Choroid plexus epithelial cell (primary cell): ENCODE results near the gene UBR3.

Experiments used
- DNase-seq: peaks from one replicate; pipeline ENCODE4 v3.0.0-alpha.2; 2010; ENCODE audit warnings: low read depth
- H3K4me3 ChIP-seq: 2 replicates; pipeline ENCODE4 v1.5.1; 2011; ENCODE audit warnings: low read depth, mild to moderate bottlenecking, control low read depth, low read length, moderate library complexity
- TF ChIP-seq, protein P1 (sequence below): conservative IDR thresholded peaks from 2 replicates; pipeline ENCODE4 v1.5.1; 2011; ENCODE audit warnings: low read depth, mild to moderate bottlenecking, control low read depth, inconsistent platforms, low read length, moderate library complexity

UBR3 gene, protein sequence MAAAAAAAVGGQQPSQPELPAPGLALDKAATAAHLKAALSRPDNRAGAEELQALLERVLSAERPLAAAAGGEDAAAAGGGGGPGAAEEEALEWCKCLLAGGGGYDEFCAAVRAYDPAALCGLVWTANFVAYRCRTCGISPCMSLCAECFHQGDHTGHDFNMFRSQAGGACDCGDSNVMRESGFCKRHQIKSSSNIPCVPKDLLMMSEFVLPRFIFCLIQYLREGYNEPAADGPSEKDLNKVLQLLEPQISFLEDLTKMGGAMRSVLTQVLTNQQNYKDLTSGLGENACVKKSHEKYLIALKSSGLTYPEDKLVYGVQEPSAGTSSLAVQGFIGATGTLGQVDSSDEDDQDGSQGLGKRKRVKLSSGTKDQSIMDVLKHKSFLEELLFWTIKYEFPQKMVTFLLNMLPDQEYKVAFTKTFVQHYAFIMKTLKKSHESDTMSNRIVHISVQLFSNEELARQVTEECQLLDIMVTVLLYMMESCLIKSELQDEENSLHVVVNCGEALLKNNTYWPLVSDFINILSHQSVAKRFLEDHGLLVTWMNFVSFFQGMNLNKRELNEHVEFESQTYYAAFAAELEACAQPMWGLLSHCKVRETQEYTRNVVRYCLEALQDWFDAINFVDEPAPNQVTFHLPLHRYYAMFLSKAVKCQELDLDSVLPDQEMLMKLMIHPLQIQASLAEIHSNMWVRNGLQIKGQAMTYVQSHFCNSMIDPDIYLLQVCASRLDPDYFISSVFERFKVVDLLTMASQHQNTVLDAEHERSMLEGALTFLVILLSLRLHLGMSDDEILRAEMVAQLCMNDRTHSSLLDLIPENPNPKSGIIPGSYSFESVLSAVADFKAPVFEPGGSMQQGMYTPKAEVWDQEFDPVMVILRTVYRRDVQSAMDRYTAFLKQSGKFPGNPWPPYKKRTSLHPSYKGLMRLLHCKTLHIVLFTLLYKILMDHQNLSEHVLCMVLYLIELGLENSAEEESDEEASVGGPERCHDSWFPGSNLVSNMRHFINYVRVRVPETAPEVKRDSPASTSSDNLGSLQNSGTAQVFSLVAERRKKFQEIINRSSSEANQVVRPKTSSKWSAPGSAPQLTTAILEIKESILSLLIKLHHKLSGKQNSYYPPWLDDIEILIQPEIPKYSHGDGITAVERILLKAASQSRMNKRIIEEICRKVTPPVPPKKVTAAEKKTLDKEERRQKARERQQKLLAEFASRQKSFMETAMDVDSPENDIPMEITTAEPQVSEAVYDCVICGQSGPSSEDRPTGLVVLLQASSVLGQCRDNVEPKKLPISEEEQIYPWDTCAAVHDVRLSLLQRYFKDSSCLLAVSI (N-terminal part only)

DNA sequence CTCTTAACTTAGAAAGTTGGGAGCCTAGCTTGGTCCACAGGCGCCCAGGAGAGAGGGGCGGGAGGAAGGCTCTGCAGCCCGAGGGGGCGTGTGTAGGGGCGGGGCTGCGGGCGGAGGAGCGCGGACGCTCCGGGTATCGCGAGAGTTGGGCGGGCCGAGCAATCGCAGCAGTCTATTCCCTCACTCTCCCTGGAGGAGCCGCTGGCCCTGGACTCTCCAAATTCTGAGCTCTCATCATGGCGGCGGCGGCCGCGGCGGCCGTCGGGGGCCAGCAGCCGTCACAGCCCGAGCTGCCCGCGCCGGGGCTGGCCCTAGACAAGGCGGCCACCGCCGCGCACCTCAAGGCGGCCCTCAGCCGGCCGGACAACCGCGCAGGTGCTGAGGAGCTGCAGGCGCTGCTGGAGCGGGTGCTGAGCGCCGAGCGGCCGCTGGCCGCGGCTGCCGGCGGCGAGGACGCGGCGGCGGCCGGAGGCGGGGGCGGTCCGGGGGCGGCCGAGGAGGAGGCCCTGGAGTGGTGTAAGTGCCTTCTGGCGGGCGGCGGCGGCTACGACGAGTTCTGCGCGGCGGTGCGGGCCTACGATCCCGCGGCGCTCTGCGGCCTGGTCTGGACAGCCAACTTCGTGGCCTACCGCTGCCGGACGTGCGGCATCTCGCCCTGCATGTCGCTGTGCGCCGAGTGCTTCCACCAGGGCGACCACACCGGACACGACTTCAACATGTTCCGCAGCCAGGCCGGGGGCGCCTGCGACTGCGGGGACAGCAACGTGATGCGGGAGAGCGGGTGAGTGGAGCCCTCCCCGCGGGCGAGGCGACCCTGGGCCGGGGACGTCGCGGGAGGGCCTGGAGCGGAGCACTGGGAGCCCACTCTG is at the start of gene UBR3:
UBR3 (plus strand) TSS at position 183 of the 869 bp plus-strand sequence; CDS start at position 237, 54 bp downstream.
- TF ChIP-seq, protein P1, sequence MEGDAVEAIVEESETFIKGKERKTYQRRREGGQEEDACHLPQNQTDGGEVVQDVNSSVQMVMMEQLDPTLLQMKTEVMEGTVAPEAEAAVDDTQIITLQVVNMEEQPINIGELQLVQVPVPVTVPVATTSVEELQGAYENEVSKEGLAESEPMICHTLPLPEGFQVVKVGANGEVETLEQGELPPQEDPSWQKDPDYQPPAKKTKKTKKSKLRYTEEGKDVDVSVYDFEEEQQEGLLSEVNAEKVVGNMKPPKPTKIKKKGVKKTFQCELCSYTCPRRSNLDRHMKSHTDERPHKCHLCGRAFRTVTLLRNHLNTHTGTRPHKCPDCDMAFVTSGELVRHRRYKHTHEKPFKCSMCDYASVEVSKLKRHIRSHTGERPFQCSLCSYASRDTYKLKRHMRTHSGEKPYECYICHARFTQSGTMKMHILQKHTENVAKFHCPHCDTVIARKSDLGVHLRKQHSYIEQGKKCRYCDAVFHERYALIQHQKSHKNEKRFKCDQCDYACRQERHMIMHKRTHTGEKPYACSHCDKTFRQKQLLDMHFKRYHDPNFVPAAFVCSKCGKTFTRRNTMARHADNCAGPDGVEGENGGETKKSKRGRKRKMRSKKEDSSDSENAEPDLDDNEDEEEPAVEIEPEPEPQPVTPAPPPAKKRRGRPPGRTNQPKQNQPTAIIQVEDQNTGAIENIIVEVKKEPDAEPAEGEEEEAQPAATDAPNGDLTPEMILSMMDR = peak; percentile 26
- peak within 1 kb of the TSS; percentile 92 for H3K4me3 ChIP-seq
- DNase-seq = peak; percentile 95

DNA sequence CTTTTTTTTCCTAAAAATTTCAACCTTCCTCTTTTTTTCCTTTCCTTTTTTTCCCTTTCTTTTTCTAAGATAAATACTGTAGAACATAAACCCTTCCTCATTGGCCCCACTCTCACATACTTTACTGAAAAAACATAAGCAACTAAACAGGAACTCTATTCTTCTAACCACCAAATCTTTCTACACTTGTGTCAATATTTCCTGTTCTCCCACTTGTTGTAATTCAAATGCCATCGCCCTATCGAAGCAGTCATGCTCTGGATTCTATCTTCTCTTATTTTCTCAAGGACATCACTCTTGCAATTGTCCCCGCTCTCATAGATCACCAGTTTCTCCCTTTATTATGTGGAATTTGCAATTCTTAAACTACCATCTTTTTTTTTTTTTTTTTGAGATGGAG is 48.8 kb upstream of the UBR3 start:
- no peak overlapping the region for H3K4me3 ChIP-seq
- no peak for DNase-seq
- TF ChIP-seq, protein P1 = no peak

DNA sequence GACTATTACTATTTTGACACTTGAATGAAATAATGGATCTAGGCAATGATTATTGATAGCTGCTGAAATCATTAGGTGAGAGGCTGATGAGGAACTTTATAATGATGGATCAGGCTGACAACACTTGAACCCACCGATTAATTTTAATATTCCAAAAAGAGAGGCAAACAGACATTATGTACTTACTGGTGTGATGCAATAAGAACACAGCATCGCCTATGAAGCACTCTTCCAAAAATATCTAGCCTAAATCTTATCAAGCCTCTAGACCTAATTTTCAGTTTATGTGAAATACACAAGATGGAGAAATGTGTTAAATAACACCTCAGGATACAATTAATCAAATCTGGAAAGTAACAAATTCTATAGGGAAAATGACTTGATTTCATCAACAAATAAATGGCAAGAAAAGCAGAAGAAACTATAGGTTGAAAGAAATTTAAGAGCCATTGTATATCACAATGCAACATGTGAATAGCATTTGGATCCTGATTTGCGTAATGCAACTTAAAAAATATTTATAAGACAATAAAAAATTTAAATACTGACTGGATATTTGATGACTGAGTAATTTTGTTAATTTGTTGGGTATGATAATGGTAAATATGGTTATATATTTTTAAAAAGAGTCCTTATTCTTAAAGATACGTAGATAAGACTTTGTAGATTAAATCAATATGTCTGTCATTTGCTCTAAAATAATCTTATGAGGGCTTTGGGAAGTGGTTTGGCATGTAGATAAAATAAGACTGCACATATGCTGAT is 45.8 kb upstream of the UBR3 start:
- DNase-seq = no peak
- H3K4me3 ChIP-seq = no peak overlapping the region
- TF ChIP-seq, protein P1 = no peak

DNA sequence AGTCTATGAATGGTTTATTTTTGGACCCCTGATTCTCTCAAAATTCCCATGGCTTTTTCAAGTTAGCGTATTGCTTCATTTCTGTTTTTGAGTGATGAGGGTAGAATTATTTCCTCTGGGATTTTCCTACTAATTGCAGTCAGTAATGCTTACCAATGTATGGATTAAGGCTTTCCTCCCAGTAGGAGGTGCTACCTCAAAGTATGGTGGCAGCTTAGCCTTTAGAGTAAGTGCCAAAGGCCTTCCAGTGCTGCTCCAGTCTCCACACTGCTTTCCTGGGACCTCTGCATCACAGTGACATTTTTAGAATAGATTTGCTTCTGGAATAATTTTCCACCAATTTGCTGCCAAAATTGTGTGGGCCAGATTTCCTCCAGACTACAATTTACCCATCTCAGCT is 44.7 kb upstream of the UBR3 start:
- TF ChIP-seq, protein P1 = no peak
- no peak for DNase-seq
- H3K4me3 ChIP-seq = no peak overlapping the region

DNA sequence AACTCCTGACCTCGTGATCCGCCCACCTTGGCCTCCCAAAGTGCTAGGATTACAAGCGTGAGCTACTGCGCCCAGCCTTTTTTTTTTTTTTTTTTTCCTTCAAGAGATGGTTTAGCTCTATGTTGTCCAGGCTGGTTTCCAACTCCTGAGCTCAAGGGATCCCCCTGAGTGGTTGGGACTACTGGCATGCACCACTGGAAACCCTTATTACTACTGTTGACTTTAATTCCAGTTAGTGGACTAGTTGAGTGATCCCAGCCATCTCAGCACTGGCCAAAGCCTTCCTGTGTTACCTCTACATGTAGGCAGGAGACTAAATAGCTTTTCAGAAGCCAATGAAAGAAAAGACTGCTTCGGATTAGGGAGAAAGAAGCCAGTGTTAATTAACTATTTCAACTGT is 36.7 kb upstream of the UBR3 start:
- TF ChIP-seq, protein P1 = no peak
- no peak overlapping the region for H3K4me3 ChIP-seq
- no peak for DNase-seq
